GM10248 (cell line): ENCODE data around the gene CFAP299.

Experiments used
- CTCF ChIA-PET: fragments of 300-600 bp; sonication (Branson Sonifier 250); formaldehyde crosslinking; extraction: SDS; loops from one replicate; lab custom pipeline; 2021; ENCODE audit warnings: antibody characterized with exemption; lab: Yijun Ruan, JAX
- POLR2A ChIA-PET: fragments of 350-650 bp; sonication (Branson Sonifier 250); formaldehyde crosslinking; extraction: SDS; loops from one replicate; lab custom pipeline; 2020; ENCODE audit warnings: antibody characterized with exemption; lab: Yijun Ruan, JAX
- DNase-seq: peaks from one replicate; pipeline ENCODE4 v3.0.0; 2012; ENCODE audit errors: extremely low spot score
- CTCF ChIP-seq: IDR thresholded peaks from 2 replicates; pipeline ENCODE4 v1.5.1; 2012; ENCODE audit warnings: mild to moderate bottlenecking, low read depth; ENCODE audit errors: extremely low read depth, missing control alignments, control extremely low read depth

CFAP299 gene

GRCh38 chr4:80912350-80912749, 576.8 kb downstream of the CFAP299 start:
- no peak for DNase-seq
- CTCF ChIA-PET: interaction anchor here (1.1 to 1.5 kb wide), 2 partner anchors 15 to 201 kb away, joined by 3 to 5 read pairs; no protein-coding TSS in a partner anchor
- TF ChIP-seq CTCF: no peak
- POLR2A ChIA-PET: no interaction called here

GRCh38 chr4:80913381-80913780, 577.9 kb downstream of the CFAP299 start:
- TF ChIP-seq CTCF: no peak
- POLR2A ChIA-PET: no interaction called here
- CTCF ChIA-PET: interaction anchor here (1.0 to 1.1 kb wide), 2 partner anchors 16 to 202 kb away, joined by 3 to 4 read pairs; no protein-coding TSS in a partner anchor
- peak; percentile 17 for DNase-seq

- no peak for DNase-seq
- ChIA-PET POLR2A (no interaction called here), CTCF (interaction anchor here (1.0 to 1.4 kb wide), 2 partner anchors 12 to 73 kb away, joined by 3 read pairs; no protein-coding TSS in a partner anchor)
- TF ChIP-seq CTCF: no peak
These were observed 581.2 kb downstream of the CFAP299 start for GRCh38 chr4:80916770-80917169.

GRCh38 chr4:80918004-80918403, 582.5 kb downstream of the CFAP299 start:
- ChIA-PET POLR2A (interaction anchor here (0.6 kb wide), 1 partner anchor 1979 kb away, joined by 3 read pairs; the partner anchor contains the start of gene PAQR3), CTCF (interaction anchor here (1.4 kb wide), 1 partner anchor 72 kb away, joined by 3 read pairs; no protein-coding TSS in a partner anchor)
- no peak for DNase-seq
- TF ChIP-seq CTCF: no peak

- DNase-seq: no peak
- no peak for TF ChIP-seq CTCF
- ChIA-PET POLR2A (no interaction called here), CTCF (interaction anchor here (1.5 kb wide), 1 partner anchor 11 kb away, joined by 4 read pairs; no protein-coding TSS in a partner anchor)
These were observed 585.9 kb downstream of the CFAP299 start for GRCh38 chr4:80921441-80921840.

GRCh38 chr4:80922941-80923340, 587.4 kb downstream of the CFAP299 start:
- POLR2A ChIA-PET: no interaction called here
- DNase-seq: no peak
- CTCF ChIA-PET: interaction anchor here (1.5 kb wide), 1 partner anchor 13 kb away, joined by 4 read pairs; no protein-coding TSS in a partner anchor
- TF ChIP-seq CTCF: no peak
